HCT116 (cell line): ENCODE results near the gene ZNF423. TPM values are rescaled to one million over a fixed set of nuclear protein-coding genes. Genes with fewer than 3 reads are reported as not detected.

ENCODE experiments used
- ATAC-seq: fragments of 200-7000 bp; cut with Tn5 transposase; 2 replicates; pipeline ENCODE4 v1.9.1; 2020; ENCODE audit warnings: mild to moderate bottlenecking, moderate library complexity
- BruUV-seq: library from RNA; stranded (reverse); fragments of 400-500 nt; replicated peaks from 2 replicates; lab custom pipeline; 2021; lab: Mats Ljungman, UMichigan
- CTCF ChIA-PET: fragments of 300-600 bp; sonication (Branson Sonifier 250); formaldehyde crosslinking; loops from one replicate; lab custom pipeline; 2021; ENCODE audit warnings: antibody characterized with exemption; lab: Charles Lee
- POLR2A ChIA-PET: fragments of 300-600, 350-600 bp; sonication (Branson Sonifier 250); formaldehyde crosslinking; loops from one replicate; lab custom pipeline; 2021; ENCODE audit warnings: antibody characterized with exemption; lab: Charles Lee
- RAD21 ChIA-PET, 2 experiments: fragments of 300-600 bp; sonication (Branson Sonifier 250); formaldehyde crosslinking; loops; one replicate each; lab custom pipeline; 2023; ENCODE audit warnings: low total read pairs in 2 of 2; ENCODE audit not compliant: uncharacterized antibody in 2 of 2, unreplicated experiment in 2 of 2, low non-redundant PET in 1 of 2; lab: Charles Lee
- DNase-seq: peaks from one replicate; pipeline ENCODE4 v3.0.0-alpha.2; 2010; ENCODE audit warnings: low read depth, low spot score
- H2AFZ ChIP-seq: fragments of 200-600 bp; shearing (Covaris generic), sonication (generic); 2 replicates; pipeline ENCODE4 v1.6.1; 2017; ENCODE audit warnings: low read depth, mixed run types, mixed read lengths, antibody characterized with exemption, low read length; ENCODE audit not compliant: poor library complexity, severe bottlenecking
- H3K27ac ChIP-seq: 2 replicates; pipeline ENCODE4 v1.5.1; 2012; ENCODE audit warnings: low read depth, low read length
- H3K27me3 ChIP-seq: fragments of 200-600 bp; sonication (generic); 2 replicates; pipeline ENCODE4 v1.6.1; 2016; ENCODE audit warnings: mixed run types, low read length, mixed read lengths; ENCODE audit not compliant: insufficient read depth
- H3K36me3 ChIP-seq, 2 experiments: fragments of 200-500 bp in 1 of 2; fragments of 200-600 bp in 1 of 2; sonication (Bioruptor generic) in 1 of 2; sonication (generic) in 1 of 2; 2 replicates each; pipeline versions ENCODE4 v1.5.1 to v1.6.1; 2014 to 2016; ENCODE audit warnings: low read length in 2 of 2, inconsistent platforms in 1 of 2, mixed read lengths in 1 of 2, mixed run types in 1 of 2; ENCODE audit not compliant: insufficient read depth in 2 of 2, control insufficient read depth in 1 of 2
- H3K4me1 ChIP-seq, 2 experiments: fragments of 200-600 bp in 1 of 2; sonication (generic) in 1 of 2; 2 replicates each; pipeline versions ENCODE4 v1.5.1 to v1.6.1; 2012 to 2017; ENCODE audit warnings: low read length in 2 of 2, inconsistent platforms in 1 of 2, mild to moderate bottlenecking in 1 of 2, mixed read lengths in 1 of 2, mixed run types in 1 of 2, moderate library complexity in 1 of 2; ENCODE audit not compliant: insufficient read depth in 2 of 2, control insufficient read depth in 1 of 2
- H3K4me2 ChIP-seq: fragments of 200-600 bp; sonication (generic); 2 replicates; pipeline ENCODE4 v1.6.1; 2017; ENCODE audit warnings: mixed run types, low read length, mixed read lengths
- H3K4me3 ChIP-seq, 2 experiments: fragments of 200-600 bp in 1 of 2; sonication (generic) in 1 of 2; replicated peaks in 1 of 2; 2 replicates each; pipeline ENCODE4 v1.5.1; 2011 to 2016; ENCODE audit warnings: low read length in 2 of 2, control low read depth in 1 of 2, low read depth in 1 of 2, mild to moderate bottlenecking in 1 of 2, mixed read lengths in 1 of 2, mixed run types in 1 of 2
- H3K79me2 ChIP-seq: fragments of 200-600 bp; sonication (generic); 2 replicates; pipeline ENCODE4 v1.6.1; 2017; ENCODE audit warnings: mild to moderate bottlenecking, mixed run types, low read length, moderate library complexity, mixed read lengths; ENCODE audit not compliant: insufficient read depth
- H3K9ac ChIP-seq: fragments of 200-600 bp; sonication (generic); 2 replicates; pipeline ENCODE4 v1.6.1; 2016; ENCODE audit warnings: low read length, mixed read lengths
- H3K9me2 ChIP-seq: fragments of 200-600 bp; sonication (generic), shearing (Covaris generic); 2 replicates; pipeline ENCODE4 v1.6.1; 2017; ENCODE audit warnings: mixed run types, mild to moderate bottlenecking, moderate library complexity; ENCODE audit not compliant: insufficient read depth
- H3K9me3 ChIP-seq, 2 experiments: fragments of 200-500 bp in 1 of 2; fragments of 200-600 bp in 1 of 2; sonication (Bioruptor generic) in 1 of 2; sonication (generic) in 1 of 2; 2 replicates each; pipeline ENCODE4 v1.6.1; 2014 to 2017; ENCODE audit warnings: low read length in 2 of 2, mixed read lengths in 2 of 2, inconsistent platforms in 1 of 2, low read depth in 1 of 2, mild to moderate bottlenecking in 1 of 2, mixed run types in 1 of 2, moderate library complexity in 1 of 2; ENCODE audit not compliant: control insufficient read depth in 1 of 2, insufficient read depth in 1 of 2
- H4K20me1 ChIP-seq: fragments of 200-600 bp; sonication (generic), shearing (Covaris generic); 2 replicates; pipeline ENCODE4 v1.6.1; 2017; ENCODE audit warnings: mixed run types, mild to moderate bottlenecking, moderate library complexity; ENCODE audit not compliant: insufficient read depth
- CTCF ChIP-seq, 3 experiments: fragments of 200-600 bp in 1 of 3; sonication (generic) in 1 of 3; IDR thresholded peaks in 2 of 3; conservative IDR thresholded peaks in 1 of 3; 2 replicates each; pipeline ENCODE4 v1.5.1; 2012 to 2017; ENCODE audit warnings: low read depth in 2 of 3, low read length in 2 of 3, antibody characterized with exemption in 1 of 3, borderline replicate concordance in 1 of 3, control low read depth in 1 of 3, mild to moderate bottlenecking in 1 of 3, mixed read lengths in 1 of 3, mixed run types in 1 of 3, moderate library complexity in 1 of 3; ENCODE audit not compliant: insufficient read depth in 1 of 3
- EZH2 ChIP-seq: fragments of 200-600 bp; sonication (generic); IDR thresholded peaks from 2 replicates; pipeline ENCODE4 v1.6.1; 2017; ENCODE audit warnings: antibody characterized with exemption, mixed run types
- FOSL1 ChIP-seq: IDR thresholded peaks from 2 replicates; pipeline ENCODE4 v1.6.1; 2012; ENCODE audit warnings: low read depth
- POLR2A ChIP-seq: IDR thresholded peaks from 2 replicates; pipeline ENCODE4 v1.7.0; 2011; ENCODE audit warnings: borderline replicate concordance; ENCODE audit not compliant: insufficient read depth, insufficient read length; ENCODE audit errors: extremely low read depth
- RAD21 ChIP-seq: IDR thresholded peaks from 2 replicates; pipeline ENCODE4 v1.6.1; 2012; ENCODE audit warnings: low read depth, mild to moderate bottlenecking
- REST ChIP-seq: IDR thresholded peaks from 2 replicates; pipeline ENCODE4 v1.6.1; 2012; ENCODE audit warnings: low read depth
- TCF7L2 ChIP-seq: IDR thresholded peaks from 2 replicates; pipeline ENCODE4 v1.7.0; 2011; ENCODE audit warnings: borderline replicate concordance, inconsistent platforms; ENCODE audit not compliant: insufficient read depth, insufficient read length; ENCODE audit errors: extremely low read depth
- ZBTB33 ChIP-seq: IDR thresholded peaks from 2 replicates; pipeline ENCODE4 v1.6.1; 2011; ENCODE audit warnings: mild to moderate bottlenecking, low read length, moderate library complexity; ENCODE audit not compliant: insufficient replicate concordance; ENCODE audit errors: extremely low read depth
- ZNF274 ChIP-seq: fragments of 200-500 bp; sonication (Bioruptor generic); IDR thresholded peaks from 2 replicates; pipeline ENCODE4 v1.6.1; 2014; ENCODE audit warnings: mild to moderate bottlenecking, low read depth, low read length, inconsistent platforms
- intact Hi-C: fragments of 100-400 bp; cut with micrococcal nuclease; formaldehyde crosslinking; loops from 2 replicates; pipeline ENCODE4 v1.10.0; 2022
- total RNA-seq: library from RNA; stranded (reverse); gene quantifications from one replicate; pipeline ENCODE4 v1.2.1, GENCODE V29; 2021; ENCODE audit not compliant: unreplicated experiment

ZNF423 gene
- total RNA-seq, 1 experiment from 2014 or later, result 0.22 TPM

- H3K27ac ChIP-seq, result no peak overlapping the region
- intact Hi-C loops, result loop anchor here (1.0 to 10.0 kb wide), 2 partner anchors 148 to 365 kb away; no protein-coding TSS in a partner anchor
- TF ChIP-seq TCF7L2 (no peak), RAD21 (peak; percentile 43; the same call in 1 of the 2 replicates), CTCF (IDR thresholded peaks at IDR 0.05 in 2 of 3, conservative IDR thresholded peaks at IDR 0.05 in 1 of 3; ENCODE audit: borderline replicate concordance in 1 of 3, insufficient read depth in 1 of 3, low read depth in 2 of 3, low read length in 2 of 3) (peak; percentile 43 to 69 (median 50); a peak in 4 of 6 replicates)
- no peak overlapping the region for H2AFZ ChIP-seq
- H3K9me2 ChIP-seq, result no peaks in the 10 kb centered on the region
- no peak overlapping the region for H3K4me3 ChIP-seq
- POLR2A ChIA-PET, result no interaction called here
- H3K4me2 ChIP-seq, result no peak overlapping the region
- RAD21 ChIA-PET, result no interaction called here
- H4K20me1 ChIP-seq, result no peaks in the 10 kb centered on the region
- H3K36me3 ChIP-seq, result no peaks in the 10 kb centered on the region
- H3K27me3 ChIP-seq, result peaks cover 8% of the 10 kb centered on the region; the same call in 1 of the 2 replicates
- CTCF ChIA-PET, result interaction anchor here (0.7 to 1.6 kb wide), 8 partner anchors 11 to 365 kb away, joined by 3 to 9 read pairs (median 5); no protein-coding TSS in a partner anchor
- peak; percentile 77 for ATAC-seq
- DNase-seq, result peak; percentile 4
- no peak overlapping the region for H3K9ac ChIP-seq
- H3K9me3 ChIP-seq, result no peaks in the 10 kb centered on the region
- no peaks in the 10 kb centered on the region for H3K79me2 ChIP-seq
- BruUV-seq, result no TSS peak
- no peaks in the 10 kb centered on the region for H3K4me1 ChIP-seq
These were observed 299.1 kb downstream of the ZNF423 start for GRCh38 chr16:49556606-49557446.

GRCh38 chr16:49556249-49556605, 299.7 kb downstream of the ZNF423 start:
- Histone ChIP-seq H3K4me2 (no peak overlapping the region), H3K9ac (no peak overlapping the region), H3K4me1 (no peaks in the 10 kb centered on the region), H3K36me3 (no peaks in the 10 kb centered on the region), H3K9me2 (no peaks in the 10 kb centered on the region), H3K27me3 (peaks cover 12% of the 10 kb centered on the region; the same call in 1 of the 2 replicates), H3K9me3 (no peaks in the 10 kb centered on the region), H2AFZ (no peak overlapping the region), H3K4me3 (no peak overlapping the region), H3K79me2 (no peaks in the 10 kb centered on the region), H4K20me1 (no peaks in the 10 kb centered on the region), H3K27ac (no peak overlapping the region)
- DNase-seq (no peak), ATAC-seq (no peak)
- CTCF ChIA-PET, result interaction anchor here (0.7 to 1.6 kb wide), 8 partner anchors 11 to 366 kb away, joined by 3 to 9 read pairs (median 5); no protein-coding TSS in a partner anchor
- RAD21 ChIA-PET, result no interaction called here
- BruUV-seq, result no TSS peak
- intact Hi-C loops, result loop anchor here (1.0 to 10.0 kb wide), 2 partner anchors 149 to 366 kb away; no protein-coding TSS in a partner anchor
- POLR2A ChIA-PET, result no interaction called here
- TF ChIP-seq EZH2 (no peak), ZBTB33 (no peak), FOSL1 (no peak), POLR2A (no peak), REST (no peak), ZNF274 (no peak)
